ENCODE measurements around the gene PSMD1.
"Not testable (repeated sequence)": the region's sequence is repeated elsewhere in the genome, so short reads cannot be mapped to it uniquely, and the experiment has no call there.

The PSMD1 gene

GRCh38 chr2:231056453-231057416, at the start of gene PSMD1:
TSS of gene PSMD1 (plus strand) at chr2:231056867. CDS start at chr2:231057026, 159 bp downstream.
- peak; percentile 90 for DNase-seq (ENCODE audit: low read depth)

DNA sequence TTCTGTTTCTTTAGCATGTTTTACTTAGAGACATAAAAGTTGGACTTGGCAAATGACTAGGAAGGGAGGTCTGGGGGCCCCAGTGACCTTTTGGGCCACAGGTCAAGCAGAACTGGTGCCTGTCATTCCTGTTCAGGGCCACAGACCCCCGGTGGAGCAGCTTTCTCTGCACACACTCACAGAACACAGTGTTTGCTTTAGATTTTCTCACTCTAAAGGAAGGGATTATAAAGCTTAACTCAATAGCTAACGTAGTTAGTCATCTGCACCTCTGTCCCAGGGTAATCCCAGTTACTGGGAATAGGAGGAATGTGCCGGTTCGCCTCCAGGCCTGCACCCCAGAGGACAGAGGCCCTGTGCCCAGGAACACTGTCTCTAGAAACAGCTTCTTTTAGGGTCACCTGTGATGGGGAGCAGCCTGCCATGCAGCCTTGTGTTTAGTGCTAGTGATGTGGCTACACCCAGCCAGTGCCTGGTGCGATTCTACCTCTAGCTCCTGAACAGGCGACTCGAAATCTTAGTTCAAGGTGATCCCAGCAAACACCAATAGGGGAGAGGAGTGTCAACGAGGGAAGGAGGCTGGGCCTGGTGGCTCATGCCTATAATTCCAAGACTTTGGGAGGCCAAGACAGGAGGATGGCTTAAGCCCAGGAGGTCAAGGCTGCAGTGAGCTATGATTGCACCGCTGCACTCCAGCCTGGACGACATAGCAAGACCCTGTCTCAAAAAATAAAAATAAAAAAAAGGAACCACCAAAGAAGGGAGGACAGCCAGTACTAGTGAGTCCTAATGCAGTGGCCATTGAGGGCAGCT, 49.2 kb upstream of the PSMD1 start:
- peak; percentile 29 for DNase-seq (ENCODE audit: low read depth)

DNA sequence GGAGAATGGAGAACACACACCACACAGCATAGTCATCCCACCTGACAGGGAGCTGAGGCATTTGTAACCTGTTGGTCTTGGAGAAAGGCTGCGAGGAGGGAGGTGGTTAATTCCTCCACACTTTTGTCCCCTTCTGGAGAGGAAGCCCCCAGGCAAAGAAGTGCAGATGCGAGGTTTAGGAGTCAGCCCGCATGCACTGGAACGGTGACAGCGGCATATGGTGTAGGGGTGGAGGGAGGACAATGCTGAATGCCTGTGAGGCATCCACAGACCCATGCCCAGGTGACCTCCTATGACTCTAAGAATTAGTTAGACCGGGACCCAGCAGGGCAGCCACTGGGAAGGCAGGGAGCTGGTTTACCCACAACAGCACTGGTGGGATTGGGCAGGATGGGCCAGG, 48.5 kb upstream of the PSMD1 start:
- DNase-seq (ENCODE audit: low read depth) = no peak

DNA sequence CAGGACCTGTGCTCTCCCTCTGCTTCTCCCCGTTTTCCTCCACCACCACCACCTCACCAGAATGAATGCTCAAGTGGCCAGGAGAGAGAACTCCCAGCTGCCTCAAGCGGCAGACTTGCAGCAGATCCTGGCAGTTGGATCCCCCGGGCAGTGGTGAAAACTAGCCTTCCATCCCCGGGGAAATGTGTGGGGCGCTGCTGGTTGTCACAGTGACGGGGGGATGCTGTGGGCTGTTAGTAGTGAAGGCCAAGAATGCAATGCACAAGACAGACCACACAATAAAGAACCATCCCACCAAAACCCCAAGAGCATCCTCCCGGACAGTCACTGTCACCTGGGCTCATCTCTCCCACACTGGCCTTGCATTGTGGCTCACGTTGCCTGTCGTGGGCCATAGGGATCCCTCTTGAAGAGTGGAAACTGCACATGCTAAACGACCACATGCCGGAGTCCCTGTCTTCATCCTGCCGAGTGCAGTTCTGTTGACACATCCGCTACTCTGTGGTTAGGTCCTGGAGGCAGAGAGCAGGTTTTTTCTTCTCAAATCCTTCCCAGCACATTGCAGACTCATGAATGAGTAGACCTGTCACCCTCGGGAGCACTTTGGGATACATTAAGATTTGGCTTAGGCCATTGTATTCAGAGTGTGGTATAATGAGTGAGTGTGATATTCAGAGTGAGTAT, 47.3 kb upstream of the PSMD1 start:
- no peak for DNase-seq (ENCODE audit: low read depth)

DNA sequence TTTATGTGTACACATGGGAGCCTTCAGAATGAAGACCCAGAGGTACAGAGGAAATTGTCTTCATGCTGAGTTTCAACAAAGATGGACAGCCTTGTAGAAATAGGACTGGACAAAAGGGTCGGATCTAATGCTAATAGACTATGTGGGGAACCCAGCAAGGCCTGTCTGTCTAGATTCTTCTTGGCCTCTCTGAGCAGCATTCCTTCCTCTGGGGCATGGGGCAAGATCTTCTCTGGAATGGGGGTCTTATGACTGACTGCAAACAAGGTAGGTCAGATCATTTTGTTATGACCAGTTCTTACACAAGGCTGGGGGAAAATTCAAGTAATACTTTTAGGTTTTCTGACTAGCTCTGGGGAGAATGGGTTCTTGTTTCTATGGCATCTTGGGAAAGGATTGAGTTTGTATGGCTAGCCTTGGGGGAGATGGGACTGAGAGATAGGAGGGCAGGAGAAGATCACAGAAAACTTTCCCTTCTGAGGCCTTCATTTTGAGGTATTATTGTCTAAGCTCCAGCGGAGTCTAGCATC, 46.4 kb upstream of the PSMD1 start:
- no peak for DNase-seq (ENCODE audit: low read depth)

- DNase-seq (ENCODE audit: low read depth) = no peak
Observed at GRCh38 chr2:231011526-231011925, 45.1 kb upstream of the PSMD1 start.

GRCh38 chr2:231012463-231012862, 44.2 kb upstream of the PSMD1 start:
- DNase-seq (ENCODE audit: low read depth) = no peak

DNA sequence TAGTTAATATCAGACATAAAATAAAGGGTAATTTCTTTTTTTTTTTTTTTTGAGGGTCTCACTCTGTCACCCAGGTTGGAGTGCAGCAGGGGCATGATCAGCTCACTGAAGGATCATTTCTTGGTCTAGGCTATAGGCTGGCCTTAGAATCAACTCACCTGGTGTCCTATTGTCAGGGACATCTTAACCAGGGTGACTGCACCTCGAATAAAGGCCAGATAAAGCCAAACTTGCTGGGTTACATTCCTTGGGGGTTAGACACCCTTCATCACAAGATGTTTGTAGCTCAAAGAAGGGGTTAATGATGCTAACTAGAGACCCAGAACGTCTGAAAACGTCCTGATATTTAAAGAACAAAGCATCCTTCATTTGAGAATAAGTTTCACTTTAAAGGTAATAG, 42.8 kb upstream of the PSMD1 start:
- DNase-seq (ENCODE audit: low read depth) = no peak

GRCh38 chr2:231015478-231015877, 41.2 kb upstream of the PSMD1 start:
- no peak for DNase-seq (ENCODE audit: low read depth)

GRCh38 chr2:231015926-231016325, 40.7 kb upstream of the PSMD1 start:
- no peak for DNase-seq (ENCODE audit: low read depth)

DNA sequence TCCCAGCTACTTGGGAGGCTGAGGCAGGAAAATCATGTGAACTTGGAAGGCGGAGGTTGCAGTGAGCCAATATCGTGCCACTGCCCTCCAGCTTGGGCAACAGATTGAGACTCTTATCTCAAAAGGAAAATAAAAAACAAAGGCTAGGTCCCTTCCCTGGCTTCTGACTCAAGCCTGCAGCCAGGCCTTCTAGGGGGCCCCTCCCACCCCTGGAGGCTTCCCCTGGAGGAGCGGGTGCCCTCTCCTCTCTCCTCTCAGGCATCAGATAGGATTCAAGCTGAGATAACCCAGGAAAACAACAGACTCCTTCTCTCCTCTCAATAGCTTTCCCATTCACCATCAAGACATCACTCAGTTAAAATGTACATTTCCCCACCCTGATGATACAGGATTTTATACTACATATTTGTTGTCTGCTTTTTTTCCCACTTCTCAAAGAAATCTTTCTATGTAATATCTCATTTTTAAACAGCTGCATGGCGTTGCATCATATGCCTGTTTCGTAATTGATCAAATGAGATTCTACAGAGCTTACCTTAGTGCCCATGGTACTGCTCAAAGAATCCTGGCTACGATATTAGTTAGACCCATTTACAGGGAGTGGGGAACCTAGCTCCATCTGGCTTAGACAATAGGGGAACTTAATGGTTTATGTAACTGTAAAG, 40.0 kb upstream of the PSMD1 start:
- peak; percentile 29 for DNase-seq (ENCODE audit: low read depth)

DNA sequence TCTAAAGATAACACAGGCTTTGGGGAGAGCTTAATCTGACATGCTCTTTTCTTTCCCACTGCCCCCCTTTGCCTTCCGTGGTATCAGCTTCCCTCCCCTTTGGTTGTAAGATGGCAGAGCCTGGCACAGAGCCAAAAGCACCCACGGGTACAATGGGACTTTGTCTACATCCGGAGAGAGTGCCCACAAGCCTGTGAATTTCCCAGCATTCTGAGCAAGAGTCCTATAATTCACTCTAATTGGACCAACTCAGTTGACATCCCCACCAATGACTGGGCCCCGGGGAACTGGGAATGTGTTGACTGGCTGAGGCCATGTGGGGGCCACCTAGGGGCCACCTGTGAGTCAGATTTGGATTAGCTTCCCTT, 39.5 kb upstream of the PSMD1 start:
- DNase-seq (ENCODE audit: low read depth) = no peak

- DNase-seq (ENCODE audit: low read depth) = no peak
Observed at GRCh38 chr2:231018184-231018583, 38.5 kb upstream of the PSMD1 start.

DNA sequence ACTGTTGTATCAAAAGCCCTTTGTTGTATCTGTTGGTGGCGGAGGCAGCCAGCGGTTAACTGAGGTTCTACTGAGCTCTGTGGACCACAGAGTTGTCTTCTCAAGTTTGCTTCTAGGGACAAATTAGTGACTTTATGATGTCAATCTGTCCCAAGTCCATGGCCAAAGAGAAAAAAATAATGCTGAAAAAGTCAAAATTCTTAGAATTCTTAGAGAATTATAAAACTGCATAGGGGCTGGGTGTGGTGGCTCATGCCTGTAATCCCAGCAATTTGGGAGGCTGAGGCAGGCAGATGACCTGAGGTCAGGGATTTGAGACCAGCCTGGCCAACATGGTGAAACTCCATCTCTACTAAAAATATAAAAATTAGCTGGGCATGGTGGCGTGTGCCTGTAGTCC, 31.6 kb upstream of the PSMD1 start:
- not testable (repeated sequence) for DNase-seq (ENCODE audit: low read depth)

DNA sequence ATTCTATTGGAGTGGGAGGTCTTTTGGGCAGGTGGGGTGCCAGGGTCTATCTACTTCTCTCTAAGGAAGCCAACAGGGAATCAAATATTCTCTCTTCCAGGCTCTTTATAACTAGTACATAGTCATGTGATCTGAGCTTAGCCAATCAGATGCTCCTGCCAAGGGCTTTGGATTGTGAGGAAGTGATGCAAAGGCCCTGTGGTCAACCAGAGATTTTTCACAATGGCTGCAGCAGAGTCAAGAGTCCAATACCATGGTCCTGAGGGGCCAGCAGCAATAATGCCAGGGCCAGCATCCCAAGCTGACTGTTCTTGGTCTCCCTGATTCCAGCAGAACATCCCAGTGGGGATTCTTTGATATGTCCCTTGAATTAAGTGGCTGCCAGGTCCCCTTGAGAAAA, 27.8 kb upstream of the PSMD1 start:
- no peak for DNase-seq (ENCODE audit: low read depth)

GRCh38 chr2:231029563-231029962, 27.1 kb upstream of the PSMD1 start:
- DNase-seq (ENCODE audit: low read depth) = no peak

- DNase-seq (ENCODE audit: low read depth) = no peak
Observed at GRCh38 chr2:231030725-231031124, 25.9 kb upstream of the PSMD1 start.

- no peak for DNase-seq (ENCODE audit: low read depth)
Observed at GRCh38 chr2:231032575-231033140, 24.0 kb upstream of the PSMD1 start.

GRCh38 chr2:231033147-231034132, 23.2 kb upstream of the PSMD1 start:
- DNase-seq (ENCODE audit: low read depth) = no peak

DNA sequence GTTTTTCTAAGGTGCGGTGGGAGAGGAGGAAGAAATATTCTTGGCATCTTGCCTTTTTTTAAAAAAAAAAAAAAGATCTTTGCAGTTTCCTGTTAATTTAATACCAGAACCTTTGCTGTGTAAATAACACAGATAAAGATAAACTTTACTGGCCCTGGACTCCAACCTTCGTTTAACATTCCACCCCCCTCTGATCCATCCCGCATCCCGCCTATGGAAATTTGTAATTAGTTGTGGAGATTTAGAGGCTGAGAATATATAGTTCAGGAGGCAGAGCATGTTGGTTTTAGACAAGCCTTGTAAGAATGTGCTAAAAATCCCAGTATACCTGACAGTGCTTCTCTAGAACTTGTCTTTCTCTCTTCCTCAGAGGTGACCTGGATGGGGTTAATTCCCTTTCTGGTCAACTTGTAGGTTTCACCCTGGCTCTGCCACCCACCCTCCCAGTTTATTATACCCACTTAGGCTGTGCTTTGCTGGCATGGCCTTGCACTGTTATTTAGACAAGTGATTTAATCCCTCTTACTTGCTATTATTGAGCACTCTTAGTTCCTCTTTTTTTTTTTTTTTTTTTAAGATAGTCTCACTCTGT, 22.3 kb upstream of the PSMD1 start:
- DNase-seq (ENCODE audit: low read depth) = no peak
